TTC549 (cell line): ENCODE results near the gene HELLS.
"Not testable (repeated sequence)": the region's sequence is repeated elsewhere in the genome, so short reads cannot be mapped to it uniquely, and the experiment has no call there.

Experiments
- FAIRE-seq: peaks from 2 replicates; lab custom pipeline; 2012; peaks lifted over from hg19 to GRCh38; lab: Jason Lieb, UNC

Gene HELLS

DNA sequence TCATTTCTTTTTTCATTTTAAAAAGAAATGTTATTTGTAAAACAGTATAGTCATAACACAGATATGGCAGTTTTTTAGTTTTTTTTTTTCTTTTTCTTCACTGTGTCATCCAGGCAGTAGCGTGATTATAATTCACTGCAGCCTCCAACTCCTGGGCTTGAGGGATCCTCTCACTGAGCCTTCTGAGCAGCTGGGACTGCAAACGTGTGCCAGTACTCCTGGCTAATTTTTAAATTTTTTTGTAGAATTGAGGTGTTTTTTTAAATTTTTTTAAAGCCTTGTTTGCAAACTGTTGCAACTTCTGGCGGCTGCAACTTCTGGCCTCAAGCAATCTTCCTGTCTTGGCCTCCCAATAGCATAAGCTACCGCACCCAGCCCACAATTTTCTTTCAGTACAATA lies 63.0 kb downstream of the HELLS start:
- FAIRE-seq, result no peak

DNA sequence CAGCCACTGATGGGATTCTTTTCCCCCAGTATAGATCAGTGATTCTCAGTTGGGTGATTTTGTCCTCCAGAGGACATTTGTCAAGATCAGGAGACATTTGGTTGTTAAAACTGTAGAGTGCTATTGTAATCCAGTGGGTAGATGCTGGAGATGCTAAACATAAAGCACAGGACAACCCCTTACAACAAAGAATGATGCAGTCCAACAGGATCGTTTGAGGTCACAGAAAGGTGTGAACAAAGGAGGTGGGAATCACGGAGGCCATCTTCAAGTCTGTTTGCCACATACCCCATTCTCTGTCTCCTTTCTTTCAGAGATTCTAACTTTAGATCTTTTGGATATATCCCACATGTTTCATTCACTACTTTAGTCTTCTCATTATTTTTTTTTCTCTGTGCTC lies 69.0 kb downstream of the HELLS start:
- no peak for FAIRE-seq

DNA sequence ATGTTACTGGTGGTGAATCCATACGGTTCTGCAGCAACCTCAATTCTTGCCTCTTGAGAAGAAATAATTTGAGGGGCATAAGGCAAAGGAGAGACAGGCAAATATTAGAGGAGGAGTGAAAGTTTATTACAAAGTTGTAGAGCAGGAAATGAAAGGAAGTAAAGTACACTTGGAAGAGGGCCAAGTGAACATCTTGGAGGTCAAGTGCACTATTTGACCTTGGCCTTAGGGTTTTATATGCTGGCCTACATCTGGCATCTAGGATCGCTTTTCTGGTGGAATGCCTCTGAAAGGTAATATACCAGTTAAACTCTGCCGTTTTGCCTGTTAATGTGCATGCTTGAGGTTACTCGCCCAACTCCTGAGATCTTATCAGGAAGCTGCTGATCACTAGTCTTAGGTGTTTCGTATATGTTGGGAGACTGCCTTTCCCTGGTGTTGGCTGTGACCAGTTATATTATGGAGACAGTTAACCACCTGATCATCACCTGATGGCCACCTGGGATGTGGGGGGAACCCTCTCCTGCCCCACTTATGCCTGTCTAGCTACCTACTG lies 71.9 kb downstream of the HELLS start:
- no peak for FAIRE-seq

DNA sequence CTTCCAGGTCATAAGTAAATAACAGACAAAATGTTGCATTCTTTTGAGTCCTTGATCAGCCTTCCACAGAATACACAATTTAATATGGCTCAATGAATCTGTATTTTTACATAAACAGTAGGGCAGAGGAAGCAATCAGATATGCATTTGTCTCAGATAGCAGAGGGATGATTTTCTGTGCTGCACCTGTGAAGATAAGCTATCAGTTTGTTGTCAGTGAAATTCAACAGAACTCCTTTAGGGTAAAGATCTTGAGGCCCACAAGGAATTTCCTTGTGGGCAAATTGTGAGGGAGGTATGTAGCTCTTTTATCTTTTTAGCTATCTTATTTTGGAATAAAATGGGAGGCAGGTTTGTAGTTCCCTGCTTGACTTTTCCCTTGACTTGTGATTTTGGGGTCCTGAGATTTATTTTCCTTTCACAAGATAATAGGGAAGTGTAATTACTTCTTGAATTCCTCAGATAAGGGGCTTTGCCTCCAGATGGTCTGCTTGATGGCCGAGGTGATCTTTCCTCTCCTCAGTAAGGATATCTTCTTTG lies 77.1 kb downstream of the HELLS start:
- FAIRE-seq, result no peak

DNA sequence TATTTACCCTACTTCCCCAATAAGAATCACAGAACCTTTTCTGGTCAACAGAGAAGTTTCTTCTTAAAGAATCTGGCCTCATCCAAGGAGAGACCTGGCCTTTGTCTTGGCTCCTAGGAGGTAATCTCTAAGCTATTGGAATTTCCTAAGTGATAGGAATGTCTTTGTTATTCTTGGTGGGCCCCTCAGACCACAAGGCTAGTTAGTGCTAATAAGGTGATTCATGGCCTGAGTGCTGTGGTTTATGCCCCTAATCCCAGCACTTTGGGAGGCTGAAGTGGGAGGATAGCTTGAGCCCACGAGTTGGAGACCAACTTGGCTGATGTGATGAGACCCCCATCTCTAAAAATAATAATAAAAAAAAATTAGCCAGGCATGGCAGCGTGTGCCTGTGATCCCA lies 78.0 kb downstream of the HELLS start:
- no peak for FAIRE-seq

DNA sequence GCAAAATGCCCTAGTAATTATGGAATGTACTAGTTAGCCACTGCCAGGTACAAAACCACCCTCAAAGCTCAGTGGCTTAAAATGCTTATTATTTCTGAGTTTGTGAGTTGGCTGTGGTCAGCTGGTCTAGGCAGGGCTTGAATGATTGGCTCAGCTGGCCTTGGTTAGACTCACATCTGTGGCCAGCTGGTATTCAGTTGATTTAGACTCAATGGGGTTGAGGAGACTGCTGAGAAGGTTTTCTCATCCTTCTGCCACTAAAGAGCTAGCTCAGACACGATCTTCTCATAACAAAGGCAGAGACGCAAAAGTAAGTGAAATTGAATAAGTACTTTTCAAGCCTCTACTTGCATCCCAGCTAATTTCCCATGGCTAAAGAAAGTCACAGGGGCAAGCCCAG lies 80.9 kb downstream of the HELLS start:
- FAIRE-seq, result no peak

DNA sequence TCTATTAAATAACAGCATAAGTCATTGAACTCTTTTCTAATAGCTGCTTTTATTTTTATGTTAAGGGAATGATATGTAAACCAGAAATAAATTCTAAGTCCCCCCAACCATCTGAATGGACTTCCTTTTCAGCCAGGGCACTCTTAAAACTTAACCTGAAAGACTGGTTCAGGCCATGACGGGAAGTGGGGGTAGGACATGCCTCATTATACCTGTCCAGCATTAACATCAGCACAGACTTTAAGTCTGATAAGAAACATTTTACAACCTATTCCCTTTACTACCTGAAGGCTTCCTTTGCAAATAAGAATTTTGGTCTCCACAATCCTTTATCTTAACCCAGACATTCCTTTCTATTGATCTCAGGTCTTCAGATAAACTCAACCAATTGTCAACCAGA lies 81.9 kb downstream of the HELLS start:
- FAIRE-seq, result no peak

DNA sequence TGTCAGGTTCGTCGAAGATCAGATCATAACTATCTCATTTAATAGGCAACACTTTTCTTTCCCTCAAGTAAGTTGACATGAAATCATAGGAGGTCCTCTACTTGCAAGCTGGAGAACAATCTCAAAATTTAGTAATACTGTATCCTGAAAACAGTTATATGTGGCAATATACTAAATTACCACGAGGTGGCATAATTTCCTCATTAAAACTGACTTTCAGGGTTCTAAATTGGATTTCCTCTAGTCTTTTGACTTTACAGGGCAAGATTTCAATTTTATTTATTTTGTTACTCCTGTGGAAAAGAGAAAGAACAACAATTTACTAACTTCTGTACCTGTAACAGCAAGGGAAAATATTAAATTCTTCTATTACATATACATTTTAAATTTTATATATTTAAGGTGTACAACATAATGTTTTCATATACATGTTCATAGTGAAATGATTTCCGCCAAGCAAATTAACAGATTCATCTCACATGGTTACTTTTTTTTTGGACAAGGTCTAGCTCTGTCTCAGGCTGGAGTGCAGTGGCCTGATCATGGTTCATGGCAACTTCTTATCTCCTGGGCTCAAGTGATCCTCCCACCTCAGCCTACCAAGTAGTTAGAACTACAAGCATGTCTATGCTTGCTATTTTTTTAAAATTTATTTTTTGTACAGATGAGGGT lies 84.6 kb downstream of the HELLS start:
- FAIRE-seq, result peak; percentile 85

DNA sequence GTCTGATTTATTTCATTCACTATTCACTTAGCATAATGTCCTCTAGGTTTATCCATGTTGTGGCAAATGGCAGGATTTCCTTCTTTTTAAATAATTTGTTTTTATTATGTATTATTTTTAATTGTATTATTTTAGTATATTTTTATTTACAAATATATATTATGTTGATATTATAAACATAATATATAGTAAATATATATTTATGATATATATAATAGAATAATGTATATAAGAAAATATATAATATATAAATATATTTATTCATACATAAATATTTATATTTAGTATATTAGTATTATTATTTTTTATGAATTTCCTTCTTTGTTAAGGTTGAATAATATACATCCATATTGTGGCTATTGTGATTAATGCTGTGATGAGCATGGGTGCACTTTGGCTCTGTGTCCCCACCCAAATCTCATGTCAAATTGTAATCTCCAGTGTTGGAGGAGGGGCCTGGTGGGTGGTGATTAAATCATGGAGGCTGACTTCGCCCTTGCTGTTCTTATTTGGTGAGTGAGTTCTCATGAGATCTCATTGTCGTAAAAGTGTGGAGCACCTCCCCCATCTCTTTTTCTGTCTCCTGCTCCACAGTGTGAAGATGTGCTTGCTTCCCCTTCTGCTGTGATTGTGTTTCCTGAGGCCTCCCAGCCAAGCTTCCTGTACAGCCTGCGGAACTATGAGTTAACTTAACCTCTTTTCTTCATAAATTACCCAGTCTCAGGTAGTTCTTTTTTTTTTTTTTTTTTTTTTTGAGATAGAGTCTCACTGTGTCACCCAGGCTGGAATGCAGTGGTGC lies 85.7 kb downstream of the HELLS start:
- FAIRE-seq, result peak; percentile 97

DNA sequence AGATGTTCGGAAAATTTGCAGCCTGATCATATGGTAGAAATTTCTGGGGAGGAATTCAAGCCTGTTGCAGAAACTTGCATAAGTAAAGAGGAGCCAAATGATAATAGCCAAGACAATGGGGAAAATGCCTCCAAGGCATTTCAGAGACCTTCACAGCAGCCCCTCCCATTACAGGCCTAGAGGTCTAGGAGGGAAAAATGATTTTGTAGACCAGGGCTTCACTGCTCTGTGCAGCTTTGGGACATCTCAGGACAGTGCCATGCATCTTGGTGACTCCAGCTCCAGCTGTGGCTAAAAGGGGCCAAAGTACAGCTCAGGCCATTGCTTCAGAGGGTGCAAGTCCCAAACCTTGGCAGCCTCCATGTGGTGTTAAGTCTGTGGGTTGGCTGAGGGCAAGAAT lies 87.4 kb downstream of the HELLS start:
- FAIRE-seq, result no peak

DNA sequence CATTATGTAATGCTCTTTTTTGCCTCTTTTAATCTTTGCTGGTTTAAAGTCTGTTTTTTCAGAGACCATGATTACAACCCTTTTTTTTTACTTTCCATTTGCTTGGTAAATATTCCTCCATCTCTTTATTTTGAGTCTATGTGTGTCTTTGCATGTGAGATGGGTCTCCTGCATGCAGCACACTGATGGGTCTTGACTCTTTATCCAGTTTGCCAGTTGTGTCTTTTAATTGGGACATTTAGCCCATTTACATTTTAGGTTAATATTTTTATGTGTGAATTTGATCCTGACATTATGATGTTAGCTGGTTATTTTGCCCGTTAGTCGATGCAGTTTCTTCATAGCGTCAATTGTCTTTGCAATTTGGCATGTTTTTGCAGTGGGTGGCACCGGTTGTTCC lies 92.5 kb downstream of the HELLS start:
- not testable (repeated sequence) for FAIRE-seq

DNA sequence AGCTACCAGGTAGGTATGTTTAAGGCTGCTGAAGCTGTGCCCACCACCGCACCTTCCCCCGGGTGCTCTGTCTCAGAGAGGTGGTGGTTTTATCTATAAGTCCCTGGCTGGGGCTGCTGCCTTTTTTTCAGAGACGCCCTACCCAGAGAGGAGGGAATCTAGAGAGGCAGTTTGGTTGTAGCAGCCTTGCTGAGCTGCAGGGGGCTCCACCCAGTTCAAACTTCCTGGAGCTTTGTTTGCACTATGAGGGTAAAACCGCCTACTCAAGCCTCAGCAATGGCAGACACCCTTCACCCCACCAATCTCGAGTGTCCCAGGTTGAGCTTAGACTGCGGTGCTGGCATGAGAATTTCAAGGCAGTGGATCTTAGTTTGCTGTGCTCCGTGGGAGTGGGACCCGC lies 94.3 kb downstream of the HELLS start:
- FAIRE-seq, result no peak

DNA sequence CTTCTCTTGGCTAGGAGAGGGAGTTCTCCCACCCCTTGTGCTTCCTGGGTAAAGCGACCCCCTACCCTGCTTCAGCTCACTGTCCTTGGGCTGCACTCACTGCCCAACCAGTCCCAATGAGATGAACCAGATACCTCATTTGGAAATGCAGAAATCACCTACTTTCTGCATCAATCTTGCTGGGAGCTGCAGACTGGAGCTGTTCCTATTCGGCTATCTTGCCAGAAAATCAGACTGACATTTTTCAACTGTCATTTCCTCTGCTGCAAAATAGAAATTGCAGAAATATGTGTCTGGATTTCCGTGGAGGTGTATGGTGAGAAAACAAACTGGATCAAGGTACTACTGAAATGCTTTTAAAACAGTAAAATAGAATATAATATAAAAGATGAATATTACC lies 95.0 kb downstream of the HELLS start:
- FAIRE-seq, result no peak

DNA sequence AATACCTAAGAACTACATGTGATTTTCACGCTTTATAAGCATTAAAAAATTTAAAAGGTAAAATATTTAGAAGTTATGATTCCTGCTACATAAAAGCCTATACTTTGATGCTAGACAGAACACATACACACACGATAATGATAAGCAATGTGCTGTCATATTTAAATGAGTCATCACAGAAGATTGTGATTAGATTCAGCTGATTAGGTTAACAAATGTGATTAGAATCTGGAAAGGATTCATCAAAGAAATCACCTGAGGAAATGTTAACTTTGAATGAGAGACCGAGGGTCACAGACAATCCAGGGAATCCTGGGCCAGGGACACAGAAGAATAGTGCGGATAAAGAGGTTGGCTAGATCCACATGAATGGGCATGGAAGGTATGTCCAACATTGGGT lies 95.9 kb downstream of the HELLS start:
- no peak for FAIRE-seq

DNA sequence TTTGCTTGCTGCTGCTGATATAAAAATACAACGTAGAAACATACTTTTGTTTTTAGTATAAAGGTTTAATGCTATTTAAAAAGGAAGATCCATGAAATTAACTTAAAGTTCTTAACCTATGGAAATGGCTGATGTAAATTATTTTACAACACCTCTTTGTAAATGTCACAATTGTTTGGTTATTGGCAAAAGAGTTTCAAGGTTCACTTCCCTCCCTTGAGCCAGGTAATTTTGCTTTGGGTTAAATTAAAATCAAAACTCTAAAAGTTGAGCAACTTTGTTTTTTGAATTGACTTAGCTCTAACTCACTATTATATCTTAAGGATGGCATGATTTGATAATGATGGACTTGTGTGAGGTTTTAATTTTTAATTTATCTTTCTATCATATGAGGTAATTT lies 98.8 kb downstream of the HELLS start:
- no peak for FAIRE-seq

DNA sequence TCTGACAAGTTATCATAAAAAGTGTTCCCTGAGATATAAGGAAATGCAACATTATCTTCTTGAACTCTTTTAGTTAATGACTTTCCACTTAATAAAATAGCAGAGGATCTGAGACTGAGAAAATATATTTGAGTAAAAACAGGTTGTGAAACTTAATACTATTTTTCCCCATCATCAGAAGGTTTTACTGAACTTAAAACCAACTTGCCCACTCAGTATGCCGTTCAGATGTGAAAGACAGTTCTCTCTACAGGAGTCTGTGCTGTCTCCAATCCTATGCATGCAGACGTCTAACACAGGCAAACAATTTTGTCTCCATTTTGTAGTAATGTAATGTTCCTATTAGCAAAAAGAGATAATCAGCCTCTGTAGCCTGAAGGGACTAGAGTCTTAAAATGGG lies 99.7 kb downstream of the HELLS start:
- FAIRE-seq, result no peak
